Measurements from ENCODE around the gene SRCIN1.

DNA sequence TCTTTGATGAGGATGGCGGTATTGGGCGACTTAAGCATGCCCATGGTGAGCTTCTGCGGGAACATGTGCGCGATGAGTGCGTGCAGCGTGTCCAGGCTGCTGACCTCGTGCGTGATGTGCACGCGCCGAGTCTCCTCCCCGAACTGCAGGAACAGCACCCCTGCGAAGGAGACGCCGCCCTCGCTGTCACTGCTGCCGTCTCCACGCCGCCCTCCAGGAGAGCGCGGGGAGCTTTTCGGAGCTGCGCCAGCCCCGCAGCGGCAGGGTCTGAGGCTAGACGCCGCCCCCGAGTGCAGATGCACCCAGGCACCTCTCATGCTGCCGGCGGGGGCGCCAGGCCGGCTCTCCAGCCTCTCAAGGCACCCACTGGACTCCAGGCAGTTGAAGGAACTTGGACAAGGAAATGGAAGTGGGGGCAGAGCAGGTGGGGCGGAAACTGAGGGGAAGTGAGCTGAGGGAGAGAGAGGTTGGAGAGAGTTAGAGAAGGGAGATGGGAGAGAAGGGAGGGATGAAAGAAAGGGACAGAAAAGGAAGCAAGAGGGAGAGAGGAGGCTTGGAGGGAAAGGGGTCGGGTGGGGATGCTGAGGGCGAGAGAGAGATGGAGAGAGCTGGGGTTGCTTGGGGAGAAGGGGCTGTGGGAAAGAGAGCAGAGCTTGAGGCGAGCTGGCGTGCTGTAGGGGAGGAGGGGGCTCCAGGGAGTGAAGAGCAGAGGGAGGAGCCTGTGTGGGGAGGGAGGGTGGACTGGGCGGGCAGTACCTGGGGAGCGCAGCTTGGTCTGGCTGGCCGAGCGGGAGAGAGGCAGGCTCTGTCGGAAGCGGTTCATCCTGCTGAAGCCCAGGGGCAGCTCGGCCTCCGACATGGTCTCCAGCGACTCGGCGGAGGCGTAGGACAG is 42.1 kb downstream of the SRCIN1 start:
- TF ChIP-seq, protein P1, sequence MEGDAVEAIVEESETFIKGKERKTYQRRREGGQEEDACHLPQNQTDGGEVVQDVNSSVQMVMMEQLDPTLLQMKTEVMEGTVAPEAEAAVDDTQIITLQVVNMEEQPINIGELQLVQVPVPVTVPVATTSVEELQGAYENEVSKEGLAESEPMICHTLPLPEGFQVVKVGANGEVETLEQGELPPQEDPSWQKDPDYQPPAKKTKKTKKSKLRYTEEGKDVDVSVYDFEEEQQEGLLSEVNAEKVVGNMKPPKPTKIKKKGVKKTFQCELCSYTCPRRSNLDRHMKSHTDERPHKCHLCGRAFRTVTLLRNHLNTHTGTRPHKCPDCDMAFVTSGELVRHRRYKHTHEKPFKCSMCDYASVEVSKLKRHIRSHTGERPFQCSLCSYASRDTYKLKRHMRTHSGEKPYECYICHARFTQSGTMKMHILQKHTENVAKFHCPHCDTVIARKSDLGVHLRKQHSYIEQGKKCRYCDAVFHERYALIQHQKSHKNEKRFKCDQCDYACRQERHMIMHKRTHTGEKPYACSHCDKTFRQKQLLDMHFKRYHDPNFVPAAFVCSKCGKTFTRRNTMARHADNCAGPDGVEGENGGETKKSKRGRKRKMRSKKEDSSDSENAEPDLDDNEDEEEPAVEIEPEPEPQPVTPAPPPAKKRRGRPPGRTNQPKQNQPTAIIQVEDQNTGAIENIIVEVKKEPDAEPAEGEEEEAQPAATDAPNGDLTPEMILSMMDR (IDR thresholded peaks at IDR 0.05): no peak
- TF ChIP-seq POLR2A (IDR thresholded peaks at IDR 0.05): no peak
- TF ChIP-seq POLR2AphosphoS5 (IDR thresholded peaks at IDR 0.05): no peak
